Hippocampal formation (tissue), 2 donors: ENCODE measurements around the gene NKD2.
A peak's percentile ranks its signal among the peaks of the same experiment; 100 is the strongest.

Experiments used
- DNase-seq, 2 donors: peaks; one replicate each; lab custom pipeline; 2025; lab: John Stamatoyannopoulos, UW

The NKD2 gene

GRCh38 chr5:979100-979817 lies 29.3 kb upstream of the NKD2 start:
- DNase-seq = no peak

GRCh38 chr5:980001-980588 lies 28.5 kb upstream of the NKD2 start:
- DNase-seq = no peak

GRCh38 chr5:980966-981365 lies 27.6 kb upstream of the NKD2 start:
- no peak for DNase-seq

GRCh38 chr5:981456-981855 lies 27.1 kb upstream of the NKD2 start:
- DNase-seq = no peak

- no peak for DNase-seq
Observed at GRCh38 chr5:982377-983237, 26.0 kb upstream of the NKD2 start.

GRCh38 chr5:983238-983524 lies 25.4 kb upstream of the NKD2 start:
- no peak for DNase-seq

GRCh38 chr5:983568-983967 lies 25.0 kb upstream of the NKD2 start:
- DNase-seq = no peak

GRCh38 chr5:984774-985173 lies 23.8 kb upstream of the NKD2 start:
- DNase-seq = no peak

GRCh38 chr5:987761-988160 lies 20.8 kb upstream of the NKD2 start:
- no peak for DNase-seq

GRCh38 chr5:988322-988721 lies 20.3 kb upstream of the NKD2 start:
- DNase-seq = no peak

- DNase-seq = peak in 1 of 2 donors; percentile 47
Observed at GRCh38 chr5:989961-990530, 18.6 kb upstream of the NKD2 start.

GRCh38 chr5:991472-992267 lies 16.9 kb upstream of the NKD2 start:
- DNase-seq = no peak

- no peak for DNase-seq
Observed at GRCh38 chr5:994272-994607, 14.4 kb upstream of the NKD2 start.

- no peak for DNase-seq
Observed at GRCh38 chr5:994821-995220, 13.8 kb upstream of the NKD2 start.

- DNase-seq = no peak
Observed at GRCh38 chr5:995318-995717, 13.3 kb upstream of the NKD2 start.

GRCh38 chr5:997001-997474 lies 11.6 kb upstream of the NKD2 start:
- DNase-seq = no peak

- no peak for DNase-seq
Observed at GRCh38 chr5:997711-998110, 10.9 kb upstream of the NKD2 start.

- no peak for DNase-seq
Observed at GRCh38 chr5:998246-999031, 10.2 kb upstream of the NKD2 start.

- DNase-seq = no peak
Observed at GRCh38 chr5:999032-999501, 9.5 kb upstream of the NKD2 start.

GRCh38 chr5:999724-1000123 lies 8.9 kb upstream of the NKD2 start:
- no peak for DNase-seq

- no peak for DNase-seq
Observed at GRCh38 chr5:1000329-1000728, 8.3 kb upstream of the NKD2 start.
